HUES64 (cell line): Measurements from ENCODE around the gene OAT.
"Not testable (repeated sequence)": the region's sequence is repeated elsewhere in the genome, so short reads cannot be mapped to it uniquely, and the experiment has no call there.

ENCODE experiments used
- H3K27ac ChIP-seq: 2 replicates; pipeline ENCODE4 v1.7.0; 2013; ENCODE audit warnings: low read depth, low read length, inconsistent platforms
- H3K27me3 ChIP-seq: 2 replicates; pipeline ENCODE4 v1.6.1; 2013; ENCODE audit warnings: mild to moderate bottlenecking, low read length; ENCODE audit not compliant: insufficient read depth
- H3K36me3 ChIP-seq: 2 replicates; pipeline ENCODE4 v1.6.1; 2013; ENCODE audit warnings: mild to moderate bottlenecking, low read length; ENCODE audit not compliant: insufficient read depth
- H3K4me1 ChIP-seq: 2 replicates; pipeline ENCODE4 v1.6.1; 2013; ENCODE audit warnings: mild to moderate bottlenecking, low read length, moderate library complexity; ENCODE audit not compliant: insufficient read depth
- H3K4me3 ChIP-seq: 2 replicates; pipeline ENCODE4 v1.5.1; 2013; ENCODE audit warnings: mild to moderate bottlenecking, low read length, moderate library complexity
- H3K9ac ChIP-seq: 2 replicates; pipeline ENCODE4 v1.6.1; 2013; ENCODE audit warnings: mild to moderate bottlenecking, low read depth, low read length
- H3K9me3 ChIP-seq: 2 replicates; pipeline ENCODE4 v1.6.1; 2013; ENCODE audit warnings: low read depth, low read length; ENCODE audit not compliant: insufficient read depth
- WGBS: fragments of 150-250, 120-280 bp; methylation state at CpG from one replicate; pipeline ENCODE4 v1.1.7; 2013; ENCODE audit warnings: missing lambda C conversion rate; 5-methylcytosine and 5-hydroxymethylcytosine counted together

The OAT gene

GRCh38 chr10:124446830-124447750 is 28.4 kb upstream of the OAT start:
- 19% methylated on average over 71 of the region's 71 CpGs for WGBS
- H3K4me3 ChIP-seq, result peak overlapping the region; percentile 57

DNA sequence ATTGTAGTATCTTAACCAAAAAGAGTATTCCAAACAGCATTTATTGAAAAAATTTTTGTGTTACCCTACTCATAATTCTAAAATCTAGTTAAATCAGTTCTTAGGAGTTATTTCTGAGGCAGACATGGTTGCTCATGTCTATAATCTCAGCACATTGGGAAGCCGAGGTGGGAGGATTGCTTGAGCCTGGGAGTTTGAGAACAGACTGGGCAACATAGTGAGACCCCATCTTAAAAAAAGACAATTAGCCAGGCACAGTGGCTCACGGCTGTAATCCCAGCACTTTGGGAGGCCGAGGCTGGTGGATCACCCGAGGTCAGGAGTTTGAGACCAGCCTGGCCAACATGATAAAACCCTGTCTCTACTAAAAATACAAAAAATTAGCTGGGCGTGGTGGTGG is 23.0 kb upstream of the OAT start:
- H3K27me3 ChIP-seq, result peaks cover 25% of the 10 kb centered on the region
- H3K4me3 ChIP-seq, H3K9me3 ChIP-seq, H3K27ac ChIP-seq, H3K36me3 ChIP-seq, H3K4me1 ChIP-seq, H3K9ac ChIP-seq: not testable (repeated sequence)
- WGBS, result 88% methylated on average over 5 of the region's 5 CpGs

More at GRCh38 chr10:124446830-124447750, 28.4 kb upstream of the OAT start:
- Histone ChIP-seq H3K9me3 (no peaks in the 10 kb centered on the region), H3K27me3 (peaks cover 77% of the 10 kb centered on the region), H3K36me3 (no peaks in the 10 kb centered on the region), H3K4me1 (peaks cover 22% of the 10 kb centered on the region), H3K27ac (no peak overlapping the region), H3K9ac (no peak overlapping the region; the same call in 1 of the 2 replicates)

DNA sequence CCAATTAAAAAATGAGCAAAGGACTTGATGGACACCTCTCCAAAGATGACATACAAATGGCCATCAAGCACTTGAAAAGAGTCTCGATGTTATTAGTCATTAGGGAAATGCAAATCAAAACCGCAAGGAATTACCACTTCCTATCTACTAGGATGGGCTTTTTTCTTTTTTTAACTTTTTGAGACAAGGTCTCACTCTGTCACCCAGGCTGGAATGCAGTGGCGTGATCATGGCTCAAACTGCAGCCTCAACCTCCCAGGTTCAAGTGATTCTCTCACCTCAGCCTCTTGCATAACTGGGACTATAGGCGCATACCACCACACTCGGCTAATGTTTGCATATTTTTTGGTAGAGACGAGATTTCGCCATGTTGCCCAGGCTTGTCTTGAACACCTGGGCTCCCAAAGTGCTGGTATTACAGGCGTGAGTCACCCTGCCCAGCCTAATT is 17.5 kb upstream of the OAT start:
- no peak overlapping the region for H3K4me3 ChIP-seq
- no peak overlapping the region for H3K27ac ChIP-seq
- H3K36me3 ChIP-seq, result no peaks in the 10 kb centered on the region
- no peaks in the 10 kb centered on the region for H3K4me1 ChIP-seq
- WGBS, result 85% methylated on average over 8 of the region's 8 CpGs
- H3K27me3 ChIP-seq, result no peaks in the 10 kb centered on the region
- H3K9me3 ChIP-seq, result no peaks in the 10 kb centered on the region
- H3K9ac ChIP-seq, result no peak overlapping the region

- not testable (repeated sequence) for H3K4me3 ChIP-seq, H3K27ac ChIP-seq, H3K9ac ChIP-seq, H3K36me3 ChIP-seq, H3K4me1 ChIP-seq, H3K9me3 ChIP-seq, H3K27me3 ChIP-seq
- WGBS, result over 99% methylated on average over 4 of the region's 4 CpGs
Measured at GRCh38 chr10:124435683-124436082, 17.0 kb upstream of the OAT start.

DNA sequence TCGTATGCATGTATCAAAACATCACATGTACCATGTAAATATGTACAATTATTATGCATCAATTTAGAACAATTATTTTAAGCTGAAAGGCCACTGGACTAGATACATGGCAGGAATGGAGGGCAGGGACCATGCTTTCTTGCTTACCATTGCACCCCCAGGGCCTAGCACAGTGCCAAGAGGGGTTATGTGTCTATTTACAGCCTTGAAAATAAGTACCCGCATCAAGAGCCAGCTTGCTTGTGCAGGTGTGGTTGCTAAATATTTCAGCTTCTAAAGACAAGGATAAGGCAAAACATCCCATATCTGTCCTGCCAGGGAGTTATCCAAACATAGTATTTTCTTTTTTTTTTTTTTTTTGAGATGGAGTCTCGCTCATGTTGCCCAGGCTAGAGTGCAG is 14.7 kb upstream of the OAT start:
- Histone ChIP-seq H3K4me1 (0 out of 2 replicates have a peak, but pooled peaks cover 2% of the 10 kb centered on the region), H3K9ac (no peak overlapping the region), H3K4me3 (no peak overlapping the region), H3K36me3 (no peaks in the 10 kb centered on the region), H3K27me3 (no peaks in the 10 kb centered on the region), H3K9me3 (no peaks in the 10 kb centered on the region), H3K27ac (no peak overlapping the region)
- 94% methylated on average over 2 of the region's 3 CpGs for WGBS

GRCh38 chr10:124430077-124430476 is 11.4 kb upstream of the OAT start:
- H3K36me3 ChIP-seq, result no peaks in the 10 kb centered on the region
- 98% methylated on average over 2 of the region's 4 CpGs for WGBS
- H3K27me3 ChIP-seq, result no peaks in the 10 kb centered on the region
- H3K4me3 ChIP-seq, result no peak overlapping the region
- 0 out of 2 replicates have a peak, but pooled peaks cover 3% of the 10 kb centered on the region for H3K4me1 ChIP-seq
- no peaks in the 10 kb centered on the region for H3K9me3 ChIP-seq
- no peak overlapping the region for H3K9ac ChIP-seq
- no peak overlapping the region for H3K27ac ChIP-seq

DNA sequence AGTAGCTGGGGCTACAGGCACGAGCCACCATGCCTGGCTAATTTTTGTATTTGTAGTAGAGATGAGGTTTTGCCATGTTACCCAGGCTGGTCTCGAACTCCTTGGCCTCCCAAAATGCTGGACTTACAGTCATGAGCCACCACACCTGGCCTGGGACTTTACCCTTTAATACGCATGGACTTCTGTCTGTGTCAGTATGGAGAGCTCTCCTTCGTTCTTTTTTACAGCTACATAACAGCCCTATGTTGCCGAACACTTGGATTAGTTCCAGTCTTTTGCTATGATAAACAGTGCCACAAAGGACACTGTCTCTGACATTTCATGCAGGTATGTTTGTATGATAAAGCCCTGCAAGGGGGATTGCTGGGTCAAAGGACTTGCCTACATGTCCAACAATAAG is 10.9 kb upstream of the OAT start:
- Histone ChIP-seq H3K27ac (no peak overlapping the region), H3K9me3 (no peaks in the 10 kb centered on the region), H3K36me3 (no peaks in the 10 kb centered on the region), H3K27me3 (no peaks in the 10 kb centered on the region), H3K4me1 (0 out of 2 replicates have a peak, but pooled peaks cover 3% of the 10 kb centered on the region), H3K9ac (no peak overlapping the region), H3K4me3 (no peak overlapping the region)
- 85% methylated on average over 5 of the region's 5 CpGs for WGBS

- Histone ChIP-seq H3K9ac (no peak overlapping the region), H3K27me3 (no peaks in the 10 kb centered on the region), H3K4me1 (0 out of 2 replicates have a peak, but pooled peaks cover 10% of the 10 kb centered on the region), H3K9me3 (no peaks in the 10 kb centered on the region), H3K27ac (no peak overlapping the region), H3K36me3 (no peaks in the 10 kb centered on the region), H3K4me3 (no peak overlapping the region)
- 83% methylated on average over 3 of the region's 3 CpGs for WGBS
Measured at GRCh38 chr10:124428207-124428777, 9.6 kb upstream of the OAT start.

GRCh38 chr10:124425227-124425962 is 6.7 kb upstream of the OAT start:
- Histone ChIP-seq H3K36me3 (no peaks in the 10 kb centered on the region), H3K27me3 (peaks cover 18% of the 10 kb centered on the region; the same call in 1 of the 2 replicates), H3K4me3 (no peak overlapping the region), H3K9ac (no peak overlapping the region), H3K9me3 (no peaks in the 10 kb centered on the region), H3K27ac (no peak overlapping the region), H3K4me1 (0 out of 2 replicates have a peak, but pooled peaks cover 10% of the 10 kb centered on the region)
- 85% methylated on average over 3 of the region's 4 CpGs for WGBS

- 83% methylated on average over 5 of the region's 5 CpGs for WGBS
- Histone ChIP-seq H3K4me1 (0 out of 2 replicates have a peak, but pooled peaks cover 10% of the 10 kb centered on the region), H3K27me3 (peaks cover 30% of the 10 kb centered on the region; the same call in 1 of the 2 replicates)
Measured at GRCh38 chr10:124423813-124424212, 5.1 kb upstream of the OAT start.

DNA sequence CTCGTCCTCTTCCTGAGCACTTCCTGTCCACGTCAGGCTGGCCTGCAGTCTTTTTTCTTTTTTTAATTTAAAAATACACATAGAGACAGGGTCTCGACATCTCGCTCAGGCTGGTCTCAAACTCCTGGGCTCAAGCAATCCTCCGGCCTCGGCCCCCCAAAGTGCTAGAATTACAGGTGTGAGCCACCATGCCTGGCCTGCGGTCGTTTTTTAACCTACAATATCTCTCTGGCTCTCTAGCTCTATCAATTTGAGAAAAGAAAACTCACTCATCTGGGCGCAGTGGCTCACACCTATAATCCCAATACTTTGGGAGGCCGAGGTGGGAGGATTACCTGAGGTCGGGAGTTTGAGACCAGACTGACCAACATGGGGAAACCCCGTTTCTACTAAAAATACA is 4.0 kb upstream of the OAT start:
- Histone ChIP-seq H3K36me3 (no peaks in the 10 kb centered on the region), H3K4me3 (no peak overlapping the region), H3K9ac (no peak overlapping the region), H3K27ac (no peak overlapping the region), H3K4me1 (0 out of 2 replicates have a peak, but pooled peaks cover 7% of the 10 kb centered on the region), H3K9me3 (no peaks in the 10 kb centered on the region), H3K27me3 (peaks cover 32% of the 10 kb centered on the region; the same call in 1 of the 2 replicates)
- WGBS, result 91% methylated on average over 12 of the region's 12 CpGs

More at GRCh38 chr10:124423813-124424212, 5.1 kb upstream of the OAT start:
- no peak overlapping the region for H3K27ac ChIP-seq
- H3K36me3 ChIP-seq, result no peaks in the 10 kb centered on the region
- no peak overlapping the region for H3K9ac ChIP-seq
- no peak overlapping the region for H3K4me3 ChIP-seq
- no peaks in the 10 kb centered on the region for H3K9me3 ChIP-seq
